HG02840 (cell line): ENCODE data around the gene IRF6.

ENCODE experiments used
- ATAC-seq: cut with Tn5 transposase; IDR thresholded peaks from one replicate; pipeline ENCODE4 v1.9.1; 2021; ENCODE audit warnings: mild to moderate bottlenecking, moderate library complexity, moderate number of reproducible peaks; ENCODE audit not compliant: unreplicated experiment, low FRiP score

The IRF6 gene

GRCh38 chr1:209805875-209806760, at the start of gene IRF6:
Gene IRF6, minus strand, starts transcription at chr1:209806142. Its CDS starts 4,729 bp downstream, at chr1:209801413.
- ATAC-seq: peak; percentile 82

DNA sequence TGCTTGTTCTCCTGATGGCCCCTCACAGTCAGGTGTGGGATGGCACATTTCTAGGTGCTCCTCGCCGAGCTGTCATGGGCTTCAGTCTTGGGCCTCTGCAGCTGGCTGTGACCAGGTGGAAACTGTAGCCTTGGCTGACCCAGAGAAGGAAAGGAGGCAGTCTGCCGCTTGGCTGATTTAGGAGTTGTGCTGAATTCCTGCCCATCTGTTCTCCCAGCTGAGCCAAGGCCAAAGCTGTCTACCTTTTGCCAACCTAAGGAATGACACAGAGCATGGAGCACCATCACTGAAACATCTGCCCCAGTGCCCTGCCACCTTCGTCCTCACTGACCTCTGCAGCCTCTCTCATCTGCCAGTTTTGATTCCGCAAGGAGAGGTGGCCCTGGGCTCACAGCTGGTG, 49.7 kb upstream of the IRF6 start:
- no peak for ATAC-seq

- no peak for ATAC-seq
Measured at GRCh38 chr1:209855006-209855405, 49.1 kb upstream of the IRF6 start.

GRCh38 chr1:209854196-209854595, 48.3 kb upstream of the IRF6 start:
- ATAC-seq: no peak

DNA sequence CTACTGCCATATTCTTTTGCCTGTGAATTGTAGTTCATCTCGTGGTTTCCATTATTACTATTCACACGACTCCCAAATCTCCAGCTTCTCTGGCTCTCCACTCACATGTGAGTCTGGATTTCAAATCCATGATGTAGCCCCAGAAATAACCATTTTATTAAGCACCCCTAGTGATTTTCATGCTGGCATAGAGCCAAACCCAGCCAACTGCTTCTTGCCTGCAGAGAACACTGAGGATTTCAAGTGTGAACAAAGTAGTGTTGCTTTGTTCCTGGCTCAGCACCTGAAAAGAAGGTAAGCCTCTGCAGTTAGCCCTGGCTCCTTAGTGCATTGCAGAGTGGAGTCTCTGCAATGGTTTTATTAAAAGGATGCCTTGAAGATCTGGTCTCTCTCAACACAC, 47.7 kb upstream of the IRF6 start:
- ATAC-seq: no peak

GRCh38 chr1:209850342-209850979, 44.5 kb upstream of the IRF6 start:
- ATAC-seq: peak; percentile 68

- no peak for ATAC-seq
Measured at GRCh38 chr1:209849388-209849787, 43.4 kb upstream of the IRF6 start.

DNA sequence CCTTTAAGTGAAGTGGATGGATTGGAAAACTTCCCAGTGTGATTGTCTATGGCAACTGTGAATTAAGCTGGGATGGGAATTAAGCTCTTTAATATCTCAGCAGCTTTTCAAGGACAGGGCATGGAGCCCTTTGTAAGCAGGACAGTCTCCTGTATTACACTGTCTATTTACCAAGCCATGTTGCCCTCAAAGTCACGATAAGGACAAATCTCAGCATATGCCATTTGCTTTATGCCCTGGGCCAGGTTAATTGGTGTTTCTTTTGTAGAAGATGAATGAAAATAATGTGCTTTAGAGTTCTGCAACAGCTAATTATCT, 39.4 kb upstream of the IRF6 start:
- ATAC-seq: no peak

GRCh38 chr1:209844695-209845407, 38.9 kb upstream of the IRF6 start:
- no peak for ATAC-seq

DNA sequence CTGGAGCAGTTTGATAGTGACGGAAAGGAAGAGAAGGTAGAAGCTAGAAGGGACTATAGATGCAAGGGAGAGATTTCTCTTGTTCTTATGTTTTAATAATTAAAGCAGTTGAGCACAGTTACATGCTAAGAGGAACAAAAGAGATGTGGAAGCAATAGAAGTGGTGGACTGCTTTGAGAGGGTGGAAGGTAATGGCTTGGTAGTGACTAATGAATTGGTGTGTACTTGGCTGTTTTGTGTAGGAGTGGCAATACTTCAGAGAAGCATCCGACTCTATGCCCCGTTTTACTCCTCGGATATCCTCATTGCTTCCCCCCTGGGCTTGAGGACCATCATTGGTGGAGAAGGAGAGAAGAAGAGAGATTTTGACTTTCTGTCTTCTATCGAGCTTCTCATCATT, 34.7 kb upstream of the IRF6 start:
- no peak for ATAC-seq

DNA sequence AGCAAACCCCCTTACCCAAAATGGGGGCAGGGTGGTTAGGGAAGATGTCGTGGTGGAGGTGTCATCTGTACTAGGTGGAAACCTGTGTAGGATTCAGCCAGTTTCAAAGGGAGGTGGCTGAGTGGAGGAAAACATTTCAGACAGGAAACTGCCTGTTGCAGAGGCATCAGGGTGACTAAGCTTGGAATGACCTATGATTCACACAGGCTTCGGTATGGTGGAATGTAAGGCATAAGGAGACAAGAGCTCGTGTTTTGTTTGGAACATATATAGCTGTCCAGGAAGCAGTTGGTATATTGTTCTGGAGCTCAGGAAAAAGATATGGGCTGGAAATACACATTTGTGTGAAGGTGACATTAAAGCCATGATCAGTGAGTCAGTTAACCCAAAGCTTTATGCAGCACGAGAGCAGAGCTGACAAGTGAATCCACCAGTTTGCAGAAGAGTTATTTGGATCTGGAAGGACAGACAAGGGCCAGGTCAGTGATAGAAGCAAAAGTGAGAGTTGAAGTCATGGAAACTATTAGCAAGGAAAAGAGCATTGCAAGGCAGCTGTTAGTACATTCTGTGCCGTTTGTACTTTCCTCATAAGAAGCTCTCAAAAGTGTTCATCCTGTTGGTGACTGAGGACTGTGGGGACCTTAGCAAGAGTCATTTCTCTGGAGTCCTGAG, 34.1 kb upstream of the IRF6 start:
- ATAC-seq: no peak

GRCh38 chr1:209838537-209838936, 32.6 kb upstream of the IRF6 start:
- ATAC-seq: no peak

GRCh38 chr1:209837671-209838070, 31.7 kb upstream of the IRF6 start:
- ATAC-seq: no peak

GRCh38 chr1:209835782-209836298, 29.9 kb upstream of the IRF6 start:
- ATAC-seq: no peak

GRCh38 chr1:209831615-209832014, 25.7 kb upstream of the IRF6 start:
- ATAC-seq: no peak

DNA sequence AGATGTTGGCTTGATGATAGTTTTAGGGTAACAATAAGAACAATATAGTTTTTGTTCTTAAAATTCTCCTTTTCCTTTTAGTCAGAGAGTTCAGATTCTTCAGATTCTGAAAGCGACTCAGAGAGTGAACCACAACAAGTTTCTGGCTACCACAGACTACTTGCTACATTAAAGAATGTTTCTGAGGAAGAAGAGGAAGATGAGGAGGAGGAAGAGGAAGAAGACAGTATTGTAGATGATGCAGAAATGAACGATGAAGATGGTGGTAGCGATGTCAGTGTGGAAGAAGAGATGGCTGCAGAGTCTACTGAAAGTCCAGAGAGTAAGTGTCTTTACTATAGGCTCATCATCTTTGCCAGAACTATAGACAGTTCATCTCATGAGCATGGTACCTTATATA, 24.8 kb upstream of the IRF6 start:
- no peak for ATAC-seq

DNA sequence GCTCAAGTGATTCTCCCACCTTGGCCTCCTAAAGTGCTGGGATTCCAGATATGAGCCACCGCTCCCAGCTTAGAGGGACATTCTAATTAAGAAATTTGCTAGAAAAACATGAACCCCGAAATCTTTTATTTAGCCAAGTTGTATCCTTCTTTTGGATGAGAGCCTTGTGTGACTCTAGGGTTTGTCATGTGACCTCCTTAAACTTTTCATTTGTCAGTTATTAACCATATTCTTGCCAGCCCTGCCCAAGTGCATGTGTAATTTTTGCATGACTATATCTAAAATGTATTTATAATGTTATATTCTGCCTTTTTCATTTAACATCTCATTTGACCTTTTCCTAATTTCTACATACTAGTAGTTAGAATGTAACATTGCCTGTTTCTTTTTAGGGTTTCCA, 23.8 kb upstream of the IRF6 start:
- ATAC-seq: no peak

- peak; percentile 90 for ATAC-seq
Measured at GRCh38 chr1:209827384-209828262, 21.7 kb upstream of the IRF6 start, which contains the start of gene UTP25. Gene UTP25, plus strand, starts transcription at chr1:209827972. Its CDS starts 92 bp downstream, at chr1:209828064.

DNA sequence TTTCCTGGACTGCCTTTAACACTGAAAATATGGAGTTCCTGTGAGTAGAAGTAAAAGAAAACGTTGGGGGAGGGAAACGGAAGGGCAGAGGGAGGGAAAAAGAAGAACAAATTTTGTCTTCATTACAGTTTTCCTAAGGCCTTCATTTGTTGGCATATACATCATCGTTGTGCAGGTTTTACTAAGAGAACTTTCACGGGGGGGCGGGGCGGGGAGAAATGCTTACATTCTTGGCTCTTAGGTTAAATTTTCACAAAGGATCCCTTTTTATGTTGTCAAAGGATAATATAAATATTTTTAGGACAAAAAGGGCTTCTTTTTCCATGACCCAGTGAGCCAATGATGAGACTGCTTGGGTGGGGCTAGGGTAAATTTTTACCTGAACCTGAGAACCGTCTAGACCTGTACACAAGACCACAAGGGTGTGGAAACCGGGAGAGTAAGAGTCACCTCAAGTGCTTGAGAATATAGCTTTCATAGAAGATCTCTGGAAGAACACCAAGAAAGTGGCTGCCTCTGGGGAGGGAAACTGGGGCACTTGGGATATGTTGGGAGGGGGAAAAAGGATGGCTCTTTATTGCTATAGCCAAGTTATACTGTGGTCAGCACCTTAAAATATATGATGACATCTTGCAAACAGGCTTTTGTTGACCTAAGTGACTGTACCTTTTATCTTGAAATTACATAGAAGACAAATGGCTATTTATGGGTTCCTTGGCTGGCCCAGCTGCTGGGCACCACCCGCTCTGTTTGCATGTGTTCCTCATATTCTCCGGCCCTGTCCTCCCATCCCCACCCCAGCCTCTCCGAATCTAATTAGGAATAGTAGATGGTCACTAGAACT, 19.9 kb upstream of the IRF6 start:
- ATAC-seq: no peak
